AG04449 (cell line): Measurements from ENCODE around the gene KCNAB1.
"Not testable (repeated sequence)": the region's sequence is repeated elsewhere in the genome, so short reads cannot be mapped to it uniquely, and the experiment has no call there.

ENCODE experiments used
- CTCF ChIA-PET: fragments of 350-600 bp; formaldehyde crosslinking; extraction: SDS; loops from one replicate; lab custom pipeline; 2021; ENCODE audit warnings: antibody characterized with exemption; lab: Yijun Ruan, JAX
- POLR2A ChIA-PET: fragments of 400-600, 350-600 bp; formaldehyde crosslinking; extraction: SDS; loops from one replicate; lab custom pipeline; 2020; ENCODE audit warnings: antibody characterized with exemption, inconsistent platforms; lab: Yijun Ruan, JAX
- DNase-seq: peaks from one replicate; pipeline ENCODE4 v3.0.0-alpha.2; 2010; ENCODE audit warnings: low read depth, low spot score
- H3K4me3 ChIP-seq: 2 replicates; pipeline ENCODE4 v1.5.1; 2011; ENCODE audit warnings: low read depth, mild to moderate bottlenecking, control low read depth, low read length
- CTCF ChIP-seq: IDR thresholded peaks from one replicate; pipeline ENCODE4 v1.5.1; 2011; ENCODE audit warnings: mild to moderate bottlenecking, moderate library complexity, low read length, control low read depth, inconsistent platforms; ENCODE audit not compliant: insufficient read depth; ENCODE audit errors: missing control alignments

The KCNAB1 gene

GRCh38 chr3:156227704-156228103 lies 107.3 kb downstream of the KCNAB1 start:
- DNase-seq = no peak
- POLR2A ChIA-PET = no interaction called here
- TF ChIP-seq CTCF = no peak
- no peak overlapping the region for H3K4me3 ChIP-seq
- CTCF ChIA-PET = no interaction called here

GRCh38 chr3:156230278-156230900 lies 110.0 kb downstream of the KCNAB1 start:
- POLR2A ChIA-PET = no interaction called here
- no peak for TF ChIP-seq CTCF
- H3K4me3 ChIP-seq = no peak overlapping the region
- no peak for DNase-seq
- CTCF ChIA-PET = interaction anchor here (1.2 to 1.6 kb wide), 2 partner anchors 12 to 279 kb away, joined by 3 read pairs; no protein-coding TSS in a partner anchor

- DNase-seq, POLR2A ChIA-PET: not testable (repeated sequence)
- CTCF ChIA-PET = interaction anchor here (1.6 kb wide), 1 partner anchor 278 kb away, joined by 3 read pairs; no protein-coding TSS in a partner anchor
Measured at GRCh38 chr3:156231221-156231620, 110.8 kb downstream of the KCNAB1 start.

GRCh38 chr3:156233876-156234275 lies 113.5 kb downstream of the KCNAB1 start:
- CTCF ChIA-PET = no interaction called here
- no peak for DNase-seq
- H3K4me3 ChIP-seq = no peak overlapping the region
- POLR2A ChIA-PET = no interaction called here
- TF ChIP-seq CTCF = no peak

More at GRCh38 chr3:156231221-156231620, 110.8 kb downstream of the KCNAB1 start:
- not testable (repeated sequence) for H3K4me3 ChIP-seq

- POLR2A ChIA-PET = no interaction called here
- no peak for TF ChIP-seq CTCF
- DNase-seq = no peak
- H3K4me3 ChIP-seq = no peak overlapping the region
- CTCF ChIA-PET = interaction anchor here (1.2 to 1.7 kb wide), 3 partner anchors 13 to 62 kb away, joined by 3 to 5 read pairs (median 3); no protein-coding TSS in a partner anchor
Measured at GRCh38 chr3:156236556-156237260, 116.3 kb downstream of the KCNAB1 start.

GRCh38 chr3:156240642-156241041 lies 120.3 kb downstream of the KCNAB1 start:
- no peak for TF ChIP-seq CTCF
- POLR2A ChIA-PET = no interaction called here
- no peak overlapping the region for H3K4me3 ChIP-seq
- DNase-seq = no peak
- CTCF ChIA-PET = no interaction called here
